ENCODE results near the gene VWA3B.
"Not testable (repeated sequence)": the region's sequence is repeated elsewhere in the genome, so short reads cannot be mapped to it uniquely, and the experiment has no call there.

DNA sequence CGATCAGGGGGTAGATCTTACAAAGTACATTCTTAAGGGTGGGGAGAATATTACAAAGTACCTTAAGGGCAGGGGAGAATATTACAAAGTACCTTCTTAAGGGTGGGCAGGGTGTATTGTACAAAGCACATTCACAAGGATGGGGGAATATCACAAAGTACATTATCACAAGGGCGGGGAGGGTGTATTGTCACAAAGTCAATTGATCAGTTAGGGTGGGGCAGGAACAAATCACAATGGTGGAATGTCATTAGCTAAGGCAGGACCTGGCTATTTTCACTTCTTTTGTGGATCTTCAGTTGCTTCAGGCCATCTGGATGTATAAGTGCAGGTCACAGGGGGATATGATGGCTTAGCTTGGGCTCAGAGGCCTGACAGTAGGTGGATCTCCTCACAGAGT lies 42.2 kb upstream of the VWA3B start:
- TF ChIP-seq, protein P1, sequence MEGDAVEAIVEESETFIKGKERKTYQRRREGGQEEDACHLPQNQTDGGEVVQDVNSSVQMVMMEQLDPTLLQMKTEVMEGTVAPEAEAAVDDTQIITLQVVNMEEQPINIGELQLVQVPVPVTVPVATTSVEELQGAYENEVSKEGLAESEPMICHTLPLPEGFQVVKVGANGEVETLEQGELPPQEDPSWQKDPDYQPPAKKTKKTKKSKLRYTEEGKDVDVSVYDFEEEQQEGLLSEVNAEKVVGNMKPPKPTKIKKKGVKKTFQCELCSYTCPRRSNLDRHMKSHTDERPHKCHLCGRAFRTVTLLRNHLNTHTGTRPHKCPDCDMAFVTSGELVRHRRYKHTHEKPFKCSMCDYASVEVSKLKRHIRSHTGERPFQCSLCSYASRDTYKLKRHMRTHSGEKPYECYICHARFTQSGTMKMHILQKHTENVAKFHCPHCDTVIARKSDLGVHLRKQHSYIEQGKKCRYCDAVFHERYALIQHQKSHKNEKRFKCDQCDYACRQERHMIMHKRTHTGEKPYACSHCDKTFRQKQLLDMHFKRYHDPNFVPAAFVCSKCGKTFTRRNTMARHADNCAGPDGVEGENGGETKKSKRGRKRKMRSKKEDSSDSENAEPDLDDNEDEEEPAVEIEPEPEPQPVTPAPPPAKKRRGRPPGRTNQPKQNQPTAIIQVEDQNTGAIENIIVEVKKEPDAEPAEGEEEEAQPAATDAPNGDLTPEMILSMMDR (IDR thresholded peaks at IDR 0.05) = not testable (repeated sequence)
- TF ChIP-seq POLR2A (IDR thresholded peaks at IDR 0.05) = not testable (repeated sequence)
